Renal cortical epithelial cell (primary cell): ENCODE data around the gene MAP4K3. TPM values are rescaled to one million over a fixed set of nuclear protein-coding genes. Genes with fewer than 3 reads are reported as not detected.

Experiments used
- DNase-seq: peaks from one replicate; pipeline ENCODE4 v3.0.0-alpha.2; 2011; ENCODE audit warnings: low read depth
- total RNA-seq: library from RNA; depleted of rRNA; stranded (reverse); fragments of >200 nt; gene quantifications from 2 replicates; pipeline ENCODE4 v1.2.3, GENCODE V29; 2014

The MAP4K3 gene
- 56.6 and 108 TPM in 2 replicates for total RNA-seq

DNA sequence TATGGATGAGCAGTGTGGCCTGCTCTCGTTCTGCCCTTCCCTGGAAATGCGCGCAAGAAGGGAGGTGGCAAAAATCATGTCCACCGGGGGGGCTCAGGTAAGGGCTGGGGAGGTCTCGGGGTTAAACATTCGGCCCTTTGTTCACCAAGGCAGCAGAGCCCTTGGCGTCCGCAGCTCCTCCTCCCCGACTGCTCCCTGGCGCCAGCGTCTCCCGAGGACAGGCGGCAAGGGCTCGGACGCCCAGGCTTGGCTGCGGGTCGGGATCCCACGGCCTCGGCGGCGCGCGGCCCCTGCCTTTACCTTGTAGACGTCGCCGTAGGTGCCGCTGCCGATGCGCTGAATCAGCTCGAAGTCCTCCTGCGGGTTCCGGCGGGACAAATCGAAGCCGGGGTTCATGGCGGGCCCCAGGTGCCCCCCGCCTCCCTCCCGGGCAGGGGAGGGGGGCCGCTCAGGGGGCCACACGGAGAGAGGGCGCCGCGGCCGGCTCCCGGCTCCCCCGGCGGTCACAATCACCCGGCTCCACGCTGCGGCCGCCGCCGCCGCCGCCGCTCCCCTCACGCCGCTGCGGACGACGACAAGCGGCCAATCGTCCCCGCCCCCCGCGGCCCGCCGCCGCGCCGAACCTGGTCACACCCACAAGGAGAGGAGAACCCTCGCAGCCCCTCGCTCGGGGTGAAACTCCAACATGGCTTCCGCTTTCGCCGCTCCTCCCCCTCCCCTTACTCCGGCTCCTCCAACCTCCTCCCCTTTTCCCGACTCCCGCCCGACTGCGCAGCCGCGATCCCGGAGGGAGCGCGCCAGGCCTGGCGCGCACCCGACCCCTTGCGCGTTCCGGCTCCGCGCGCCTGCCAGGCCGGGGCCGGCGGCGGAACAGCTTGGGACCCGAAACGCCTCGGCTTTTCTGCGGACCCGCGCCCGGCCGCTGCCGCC lies at the start of gene MAP4K3:
TSS of gene MAP4K3 (minus strand) at position 694 of the 930 bp plus-strand sequence. CDS start at position 396, 298 bp downstream.
- DNase-seq, result peak; percentile 79

DNA sequence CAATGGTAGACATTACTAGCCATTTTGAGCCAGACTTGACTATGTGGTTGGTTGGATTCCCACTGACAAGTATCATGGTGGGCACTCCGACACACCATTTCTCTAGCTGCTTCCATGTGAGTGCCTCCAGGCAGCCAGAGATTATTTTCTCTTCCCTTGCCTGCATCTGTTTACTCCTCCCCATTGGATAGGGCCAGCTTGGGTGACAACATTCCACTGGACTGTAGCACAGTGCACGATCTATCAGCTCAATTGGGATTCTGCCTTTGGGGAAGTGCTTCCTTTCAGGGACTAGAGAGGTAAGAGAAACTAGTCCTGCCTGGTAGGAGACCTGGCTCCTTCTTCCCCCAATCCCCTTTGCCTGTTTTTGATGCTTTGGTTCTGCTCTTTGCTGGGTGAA lies 49.0 kb upstream of the MAP4K3 start:
- DNase-seq, result no peak

- DNase-seq, result no peak
Observed at GRCh38 chr2:39484620-39485495, 47.8 kb upstream of the MAP4K3 start.

DNA sequence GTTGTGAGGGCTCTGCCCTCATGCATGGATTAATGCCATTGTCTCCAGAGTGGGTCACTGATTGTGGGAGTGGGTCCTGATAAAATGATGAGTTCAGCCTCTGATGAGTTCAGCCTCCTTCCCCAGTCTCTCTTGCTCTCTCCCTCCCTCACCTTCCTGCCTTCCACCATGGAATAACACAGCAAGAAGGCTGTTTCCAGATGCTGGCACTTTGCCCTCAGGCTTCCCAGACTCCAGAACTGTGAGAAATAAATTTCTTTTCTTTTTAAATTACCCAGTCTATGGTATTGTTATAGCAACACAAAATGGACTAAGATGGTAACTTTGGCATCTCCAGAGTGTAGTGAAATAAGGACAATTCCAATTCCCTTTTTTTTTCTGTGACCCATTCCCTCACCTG lies 47.1 kb upstream of the MAP4K3 start:
- no peak for DNase-seq

DNA sequence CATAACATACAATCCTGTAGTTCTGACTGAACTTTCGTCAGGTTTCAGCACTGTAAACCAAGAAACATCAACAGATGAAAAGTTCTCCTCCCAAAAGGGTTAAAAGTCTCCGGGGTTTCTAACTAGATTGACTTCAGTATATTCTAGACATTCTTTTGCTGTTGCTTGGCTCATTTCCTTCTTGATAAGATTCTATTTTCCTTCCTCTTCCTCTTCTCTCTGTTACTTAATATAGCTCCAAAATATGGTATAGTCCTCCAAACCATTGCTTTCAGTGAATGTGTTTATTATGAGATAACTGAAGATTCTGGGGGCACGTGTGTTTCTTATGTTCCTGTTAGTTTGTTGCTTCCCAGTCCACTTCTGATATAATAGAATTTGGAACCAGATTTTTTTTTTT lies 46.4 kb upstream of the MAP4K3 start:
- no peak for DNase-seq

GRCh38 chr2:39481611-39482010 lies 44.5 kb upstream of the MAP4K3 start:
- DNase-seq, result peak; percentile 88

- no peak for DNase-seq
Observed at GRCh38 chr2:39479696-39480095, 42.6 kb upstream of the MAP4K3 start.

- DNase-seq, result no peak
Observed at GRCh38 chr2:39479053-39479670, 42.1 kb upstream of the MAP4K3 start.

DNA sequence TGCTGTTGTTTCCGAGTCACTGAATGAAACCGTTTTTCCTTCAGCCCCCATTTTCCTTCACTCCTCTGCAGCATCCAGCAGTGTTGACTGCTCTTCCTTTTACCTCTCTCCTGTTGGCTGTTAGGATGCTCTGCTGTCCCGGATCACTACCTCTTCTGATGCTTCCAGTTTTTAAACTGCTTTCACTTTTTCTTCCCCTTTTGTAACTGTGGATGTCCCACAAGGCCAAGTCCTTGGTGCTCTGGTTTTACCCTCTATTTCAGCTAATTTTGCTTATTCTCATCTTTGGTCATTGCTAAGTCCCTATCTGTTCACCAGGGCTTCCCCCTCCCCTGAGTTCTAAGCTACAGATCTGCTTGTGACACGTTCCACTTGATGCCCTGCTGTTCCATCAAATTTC lies 39.4 kb upstream of the MAP4K3 start:
- no peak for DNase-seq

DNA sequence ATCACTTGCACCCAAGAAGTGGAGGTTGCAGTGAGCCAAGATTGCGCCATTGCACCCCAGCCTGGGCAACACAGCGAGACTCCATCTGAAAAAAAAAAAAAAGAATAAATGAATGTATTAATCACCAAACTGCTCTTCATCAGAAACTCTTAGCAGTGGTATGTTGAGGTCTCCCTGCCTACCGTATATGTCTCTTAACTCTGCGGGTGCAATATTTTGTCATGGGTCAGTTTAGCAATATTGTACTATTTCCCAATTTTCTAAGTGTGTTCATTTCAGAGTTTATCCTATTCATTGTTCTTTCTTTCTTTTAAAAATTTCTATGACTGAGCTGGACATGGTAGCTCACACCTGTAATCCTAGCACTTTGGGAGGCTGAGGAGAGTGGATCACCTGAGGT lies 37.9 kb upstream of the MAP4K3 start:
- no peak for DNase-seq

DNA sequence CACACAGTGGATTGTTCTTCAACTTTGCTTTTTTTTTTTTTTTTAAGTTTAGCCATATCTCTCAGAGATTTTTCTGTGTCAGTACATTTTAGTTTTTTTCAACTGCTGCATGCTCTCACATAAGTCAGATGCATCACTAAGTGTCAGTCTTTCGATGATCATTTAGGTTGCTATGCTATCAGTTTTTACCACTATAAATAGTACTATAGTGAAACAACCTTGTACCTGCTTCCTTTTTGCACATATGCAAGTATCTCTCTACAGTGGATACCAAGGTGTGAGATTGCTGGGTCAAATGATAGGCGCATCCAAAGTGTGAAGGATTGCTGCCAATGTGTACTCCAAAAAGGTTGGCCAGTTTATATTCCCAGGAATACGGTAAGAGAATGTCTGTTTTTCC lies 33.5 kb upstream of the MAP4K3 start:
- DNase-seq, result no peak

GRCh38 chr2:39469807-39470206 lies 32.7 kb upstream of the MAP4K3 start:
- DNase-seq, result peak; percentile 69

- DNase-seq, result no peak
Observed at GRCh38 chr2:39468579-39469451, 31.7 kb upstream of the MAP4K3 start.

DNA sequence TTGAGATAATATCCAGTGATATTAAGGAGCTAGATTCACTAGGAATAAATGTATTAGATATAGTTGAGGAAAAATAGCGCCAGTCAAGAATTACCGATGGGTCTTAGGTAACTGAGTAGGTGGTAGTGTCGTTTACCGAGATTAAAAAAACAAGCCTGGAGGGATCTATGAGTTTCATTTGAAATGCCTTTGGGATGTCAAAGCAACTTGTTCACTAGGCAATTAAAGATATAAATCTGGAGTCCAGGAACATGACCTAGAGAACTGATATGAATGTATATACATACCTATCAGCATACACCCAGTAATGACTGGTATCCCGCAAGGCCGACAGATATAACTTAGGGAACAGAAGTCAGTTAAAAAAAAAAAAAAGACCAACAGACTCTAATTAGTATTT lies 29.2 kb upstream of the MAP4K3 start:
- no peak for DNase-seq

DNA sequence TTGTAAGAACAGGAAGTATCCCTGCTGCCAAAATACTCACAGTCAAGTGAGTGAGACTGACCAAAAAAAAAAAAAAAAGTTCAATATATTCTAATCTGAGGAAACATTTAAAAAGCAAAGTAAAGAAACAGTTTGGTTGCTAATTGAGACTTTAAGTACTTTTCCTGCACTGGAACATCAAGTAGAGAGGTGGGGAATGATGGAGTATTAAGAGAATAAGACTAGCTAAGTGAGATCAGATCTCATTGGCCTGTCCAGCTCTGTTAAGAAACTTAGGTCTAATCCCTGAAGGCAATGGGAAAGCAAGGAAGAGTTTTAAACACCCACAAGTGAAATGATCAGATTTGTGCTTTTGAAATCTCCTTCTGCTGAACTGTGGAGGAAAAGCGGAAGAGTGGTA lies 27.8 kb upstream of the MAP4K3 start:
- DNase-seq, result no peak

GRCh38 chr2:39455826-39456225 lies 18.7 kb upstream of the MAP4K3 start:
- DNase-seq, result no peak

- no peak for DNase-seq
Observed at GRCh38 chr2:39452396-39452795, 15.3 kb upstream of the MAP4K3 start.

DNA sequence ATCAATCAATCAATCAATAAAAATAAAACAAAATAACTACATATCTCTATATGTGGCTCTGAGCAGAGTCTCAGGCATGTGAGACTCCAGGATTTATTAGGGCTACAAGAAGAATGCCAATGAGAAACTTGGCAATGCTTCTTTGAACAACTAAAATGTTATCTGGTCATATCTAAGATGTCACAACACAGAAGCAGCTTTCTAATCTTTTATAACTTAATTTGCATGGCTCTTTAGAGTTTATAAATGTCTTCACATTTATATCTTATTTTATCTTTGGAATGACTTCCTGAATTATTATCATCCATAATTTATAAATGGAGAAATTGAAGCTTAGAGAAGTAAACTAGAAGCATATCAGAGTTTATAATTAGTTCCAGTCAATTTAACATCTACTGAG lies 14.9 kb upstream of the MAP4K3 start:
- DNase-seq, result no peak

GRCh38 chr2:39448169-39448502 lies 11.1 kb upstream of the MAP4K3 start:
- DNase-seq, result no peak

DNA sequence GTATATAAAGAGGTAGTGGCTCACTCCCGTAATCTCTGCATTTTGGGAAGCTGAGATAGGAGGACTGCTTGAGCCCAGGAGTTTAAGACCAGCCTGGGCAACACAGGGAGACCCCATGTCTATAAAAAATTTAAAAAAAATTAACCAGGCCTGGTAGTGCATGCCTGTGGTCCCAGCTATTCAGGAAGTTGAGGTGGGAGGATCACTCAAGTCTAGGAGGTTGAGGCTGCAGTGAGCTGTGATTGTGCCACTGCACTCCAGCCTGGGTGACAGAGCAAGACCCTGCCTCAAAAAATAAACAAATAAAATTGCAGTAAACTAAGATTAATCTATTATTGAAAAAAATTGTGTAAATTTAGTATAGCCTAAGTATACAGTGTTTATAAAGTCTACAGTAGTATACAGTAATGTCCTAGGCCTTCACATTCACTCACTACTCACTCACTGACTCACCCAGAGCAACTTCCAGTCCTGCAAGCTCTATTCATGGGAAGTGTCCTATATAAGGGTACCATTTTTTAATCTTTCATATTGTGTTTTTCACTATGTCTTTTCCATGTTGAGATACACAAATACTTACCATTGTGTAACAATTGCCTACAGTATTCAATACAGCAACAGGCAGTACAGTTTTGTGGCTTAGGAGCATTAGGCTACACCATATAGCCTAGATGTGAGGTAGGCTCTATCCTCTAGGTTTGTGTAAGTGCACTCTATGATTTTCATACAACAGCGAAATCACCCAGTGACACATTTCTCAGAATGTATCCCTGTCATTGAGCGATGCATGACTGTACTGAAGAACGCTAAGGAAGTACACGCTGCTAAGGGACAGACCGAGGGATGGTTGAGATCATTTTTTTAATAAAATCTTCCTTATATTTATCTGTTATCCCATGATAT lies 10.4 kb upstream of the MAP4K3 start:
- no peak for DNase-seq
